AG04449 (cell line): ENCODE results near the gene RALY.

Source experiments
- CTCF ChIA-PET: fragments of 350-600 bp; formaldehyde crosslinking; extraction: SDS; loops from one replicate; lab custom pipeline; 2021; ENCODE audit warnings: antibody characterized with exemption; lab: Yijun Ruan, JAX
- POLR2A ChIA-PET: fragments of 400-600, 350-600 bp; formaldehyde crosslinking; extraction: SDS; loops from one replicate; lab custom pipeline; 2020; ENCODE audit warnings: antibody characterized with exemption, inconsistent platforms; lab: Yijun Ruan, JAX
- DNase-seq: peaks from one replicate; pipeline ENCODE4 v3.0.0-alpha.2; 2010; ENCODE audit warnings: low read depth, low spot score
- H3K4me3 ChIP-seq: 2 replicates; pipeline ENCODE4 v1.5.1; 2011; ENCODE audit warnings: low read depth, mild to moderate bottlenecking, control low read depth, low read length
- TF ChIP-seq, protein P1 (sequence below): IDR thresholded peaks from one replicate; pipeline ENCODE4 v1.5.1; 2011; ENCODE audit warnings: mild to moderate bottlenecking, moderate library complexity, low read length, control low read depth, inconsistent platforms; ENCODE audit not compliant: insufficient read depth; ENCODE audit errors: missing control alignments

Gene RALY

DNA sequence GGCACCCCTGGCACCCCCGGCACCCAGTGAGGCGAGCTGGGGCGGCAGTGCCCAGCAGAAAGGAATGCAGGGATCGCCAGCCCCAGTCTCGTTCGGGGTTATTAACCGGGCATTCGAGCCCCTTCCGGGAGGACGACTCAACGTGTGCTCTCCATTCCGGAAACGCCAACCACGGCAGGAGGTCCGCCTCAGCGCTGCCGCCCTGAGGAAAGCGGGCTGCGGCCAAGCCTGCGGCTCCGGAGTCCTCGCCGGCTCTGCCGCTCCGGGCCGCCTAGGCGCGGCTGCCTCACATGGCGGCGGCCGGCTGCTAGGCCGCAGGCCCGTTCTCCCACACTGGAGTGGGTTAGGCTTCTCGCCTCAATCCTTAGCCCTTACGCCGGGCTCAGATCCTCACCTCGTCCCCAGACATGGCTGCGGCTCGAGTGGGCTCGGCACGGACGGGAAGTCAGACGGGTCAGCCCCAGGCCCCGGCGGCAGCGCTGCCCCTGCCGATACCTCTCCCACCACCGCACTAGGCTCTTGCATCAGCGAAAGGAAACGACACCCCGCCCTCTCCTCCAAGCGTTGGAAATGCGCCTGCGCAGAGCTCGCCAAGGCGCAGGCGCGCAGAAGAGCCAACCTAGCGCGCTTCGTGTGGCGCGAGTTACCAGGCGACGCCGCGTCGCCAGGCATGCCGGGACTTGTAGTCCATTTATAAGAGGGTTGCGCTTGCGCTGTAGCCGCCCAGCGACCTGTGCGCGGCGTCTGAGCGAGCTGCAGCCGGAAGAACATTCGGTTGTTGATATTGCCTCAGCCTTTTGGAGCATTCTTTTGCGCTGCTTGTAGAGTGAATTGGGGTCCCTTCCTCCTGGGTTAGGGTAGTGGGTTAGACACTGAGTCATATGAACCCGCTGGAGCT, 118.2 kb downstream of the RALY start, which contains the start of gene EIF2S2:
TSS of gene EIF2S2 (minus strand) at position 542 of the 898 bp plus-strand sequence. CDS start at position 409, 133 bp downstream.
- peak; percentile 94 for DNase-seq

DNA sequence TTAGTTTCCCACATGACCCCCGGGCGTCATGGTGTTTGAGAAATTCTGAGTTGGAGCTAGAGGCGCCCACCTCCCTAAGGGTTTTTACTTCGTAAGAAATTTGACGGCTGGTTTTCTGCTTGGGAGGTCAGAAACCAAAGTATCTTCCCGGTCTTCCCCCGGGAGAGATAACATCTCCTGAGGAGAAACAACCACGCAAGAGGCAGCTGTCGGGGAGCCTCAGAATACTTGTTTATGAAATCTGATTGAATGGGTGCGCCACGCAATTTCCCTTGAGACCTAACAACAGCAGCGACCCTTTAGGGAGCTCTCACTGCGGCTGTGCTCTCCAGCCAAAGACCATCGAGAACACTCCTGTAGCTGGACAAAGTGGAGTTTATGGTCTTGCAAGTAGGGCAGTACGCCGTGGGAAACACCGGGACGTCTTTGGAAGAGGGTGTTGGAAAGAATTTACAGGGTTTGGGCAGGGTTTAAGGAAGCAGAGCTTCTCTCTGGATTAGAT, 118.9 kb downstream of the RALY start:
- ChIA-PET POLR2A (interaction anchor here (0.6 to 2.2 kb wide), 13 partner anchors 9 to 388 kb away, joined by 3 to 14 read pairs (median 4); partner anchors contain the start of genes CHMP4B, ITCH and RALY), CTCF (interaction anchor here (1.0 to 1.9 kb wide), 9 partner anchors 10 to 251 kb away, joined by 3 to 12 read pairs (median 4); no protein-coding TSS in a partner anchor)
- no peak for DNase-seq
- TF ChIP-seq, protein P1, sequence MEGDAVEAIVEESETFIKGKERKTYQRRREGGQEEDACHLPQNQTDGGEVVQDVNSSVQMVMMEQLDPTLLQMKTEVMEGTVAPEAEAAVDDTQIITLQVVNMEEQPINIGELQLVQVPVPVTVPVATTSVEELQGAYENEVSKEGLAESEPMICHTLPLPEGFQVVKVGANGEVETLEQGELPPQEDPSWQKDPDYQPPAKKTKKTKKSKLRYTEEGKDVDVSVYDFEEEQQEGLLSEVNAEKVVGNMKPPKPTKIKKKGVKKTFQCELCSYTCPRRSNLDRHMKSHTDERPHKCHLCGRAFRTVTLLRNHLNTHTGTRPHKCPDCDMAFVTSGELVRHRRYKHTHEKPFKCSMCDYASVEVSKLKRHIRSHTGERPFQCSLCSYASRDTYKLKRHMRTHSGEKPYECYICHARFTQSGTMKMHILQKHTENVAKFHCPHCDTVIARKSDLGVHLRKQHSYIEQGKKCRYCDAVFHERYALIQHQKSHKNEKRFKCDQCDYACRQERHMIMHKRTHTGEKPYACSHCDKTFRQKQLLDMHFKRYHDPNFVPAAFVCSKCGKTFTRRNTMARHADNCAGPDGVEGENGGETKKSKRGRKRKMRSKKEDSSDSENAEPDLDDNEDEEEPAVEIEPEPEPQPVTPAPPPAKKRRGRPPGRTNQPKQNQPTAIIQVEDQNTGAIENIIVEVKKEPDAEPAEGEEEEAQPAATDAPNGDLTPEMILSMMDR: no peak
- H3K4me3 ChIP-seq: peak overlapping the region; percentile 67

More for the DNA sequence above, 118.2 kb downstream of the RALY start, which contains the start of gene EIF2S2:
- CTCF ChIA-PET: interaction anchor here (1.0 to 1.9 kb wide), 7 partner anchors 9 to 250 kb away, joined by 3 to 12 read pairs (median 4); no protein-coding TSS in a partner anchor
- TF ChIP-seq, protein P1: no peak
- peak within 1 kb of the TSS; percentile 92 for H3K4me3 ChIP-seq
- POLR2A ChIA-PET: interaction anchor here (0.6 to 2.2 kb wide), 14 partner anchors 8 to 387 kb away, joined by 3 to 14 read pairs (median 4); partner anchors contain the start of genes CHMP4B, ITCH and RALY

DNA sequence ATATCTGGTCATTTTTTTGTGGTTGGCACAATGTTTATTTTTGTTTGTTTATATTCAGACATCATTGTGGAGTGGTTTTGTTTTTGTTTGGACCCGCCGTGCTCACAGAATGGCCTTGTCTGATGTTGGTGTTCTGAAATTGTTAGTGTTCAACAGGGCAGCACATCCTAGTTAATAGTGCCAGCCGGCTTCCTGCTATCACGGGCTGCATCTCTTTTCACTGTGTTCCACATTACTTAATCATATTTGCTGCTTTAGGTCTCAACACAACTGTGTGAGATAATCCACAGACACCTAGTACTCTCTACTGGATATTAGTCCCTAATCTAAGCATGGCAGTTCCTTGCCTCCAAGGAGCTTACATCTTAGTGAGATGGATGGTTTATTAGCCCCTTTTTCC, 121.1 kb downstream of the RALY start:
- CTCF ChIA-PET: interaction anchor here (2.9 kb wide), 1 partner anchor 15 kb away, joined by 13 read pairs; no protein-coding TSS in a partner anchor
- POLR2A ChIA-PET: no interaction called here
- no peak overlapping the region for H3K4me3 ChIP-seq
- TF ChIP-seq, protein P1: no peak
- no peak for DNase-seq

DNA sequence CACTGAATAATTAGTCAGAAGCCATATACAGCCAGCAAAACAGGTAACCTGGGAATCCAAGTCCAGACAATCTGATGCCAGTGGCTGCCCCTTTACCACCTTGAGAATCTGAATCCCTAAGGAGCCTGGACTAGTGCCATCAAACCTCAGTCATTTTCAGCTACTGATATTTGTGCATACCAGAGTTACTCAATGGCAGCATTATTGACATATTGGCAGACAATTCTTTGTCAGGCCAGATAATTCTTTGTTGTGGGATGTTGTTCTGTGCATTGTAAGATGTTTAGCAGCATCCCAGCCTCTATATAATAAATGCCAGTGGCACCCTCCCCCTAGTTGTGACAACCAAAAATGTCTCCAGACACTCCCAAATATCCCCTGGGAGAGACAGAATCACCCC, 121.5 kb downstream of the RALY start:
- no peak overlapping the region for H3K4me3 ChIP-seq
- no peak for DNase-seq
- ChIA-PET CTCF (interaction anchor here (2.9 kb wide), 1 partner anchor 15 kb away, joined by 13 read pairs; no protein-coding TSS in a partner anchor), POLR2A (no interaction called here)
- TF ChIP-seq, protein P1: no peak

DNA sequence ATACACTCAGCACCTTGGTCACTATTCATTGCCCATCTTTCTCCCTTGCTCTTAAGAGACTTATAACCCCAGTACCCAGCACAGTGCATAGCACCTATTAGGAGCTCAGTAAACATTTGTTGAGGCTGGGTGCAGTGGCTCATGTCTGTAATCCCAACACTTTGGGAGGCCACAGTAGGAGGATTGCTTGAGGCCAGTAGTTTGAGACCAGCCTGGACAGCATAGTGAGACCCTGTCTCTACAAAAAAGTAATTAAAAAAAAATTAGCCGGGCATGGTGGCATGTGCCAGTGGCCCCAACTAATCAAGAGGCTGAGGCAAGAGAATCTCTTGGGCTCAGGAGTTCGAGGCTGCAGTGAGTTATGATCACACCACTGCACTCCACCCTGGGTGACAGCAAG, 126.5 kb downstream of the RALY start:
- TF ChIP-seq, protein P1: no peak
- CTCF ChIA-PET: interaction anchor here (1.8 to 3.3 kb wide), 2 partner anchors 10 to 257 kb away, joined by 6 to 20 read pairs; no protein-coding TSS in a partner anchor
- POLR2A ChIA-PET: no interaction called here
- no peak overlapping the region for H3K4me3 ChIP-seq
- no peak for DNase-seq
